Measurements from ENCODE around the gene KRTAP13-2. TPM values are rescaled to one million over a fixed set of nuclear protein-coding genes. Genes with fewer than 3 reads are reported as not detected.

Gene KRTAP13-2
- total and polyA plus RNA-seq, 3 experiments from 2014 or later, result not detected

DNA sequence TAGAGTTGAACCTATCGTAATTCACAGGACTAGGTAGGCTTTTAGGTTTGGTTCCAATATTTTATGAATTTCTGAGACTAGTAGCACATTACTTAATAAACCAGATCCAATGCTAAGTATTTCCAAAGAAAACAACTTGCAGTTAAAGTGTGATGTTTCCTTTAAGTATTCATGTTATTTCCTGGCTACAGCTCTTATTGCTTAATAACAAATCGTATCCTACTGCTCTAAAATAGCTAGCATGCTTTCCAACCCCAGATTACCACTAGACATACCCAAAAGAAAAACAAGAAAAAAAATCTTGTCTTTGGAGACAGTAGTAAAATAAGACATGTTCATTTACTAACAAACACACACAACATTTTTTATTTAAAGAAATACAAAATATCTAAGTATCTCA, 35.5 kb downstream of the KRTAP13-2 start:
- no peaks in the 10 kb centered on the region for H3K4me1 Mint-ChIP-seq
- Histone ChIP-seq H3K27ac (ENCODE audit: low read depth, low read length) (no peak overlapping the region), H3K4me3 (ENCODE audit: low read length) (no peak overlapping the region), H3K27me3 (ENCODE audit: insufficient read depth, low read length, poor library complexity, severe bottlenecking) (no peaks in the 10 kb centered on the region), H3K9me3 (ENCODE audit: low read length) (no peaks in the 10 kb centered on the region), H3K36me3 (ENCODE audit: insufficient read depth, low read length) (no peaks in the 10 kb centered on the region), H3K4me1 (ENCODE audit: insufficient read depth, low read length) (no peaks in the 10 kb centered on the region)
- H3K27ac Mint-ChIP-seq, result no peak overlapping the region
- no peak overlapping the region for H3K4me3 Mint-ChIP-seq
- peaks cover 0 to 1% of the 10 kb centered on the region in 2 donors for H3K27me3 Mint-ChIP-seq
- no peaks in the 10 kb centered on the region for H3K36me3 Mint-ChIP-seq
- peaks cover 0 to 4% (median 2%) of the 10 kb centered on the region in 5 donors for H3K9me3 Mint-ChIP-seq
- no peak for DNase-seq
- ChIA-PET POLR2A (no interaction called here), CTCF (no interaction called here)

DNA sequence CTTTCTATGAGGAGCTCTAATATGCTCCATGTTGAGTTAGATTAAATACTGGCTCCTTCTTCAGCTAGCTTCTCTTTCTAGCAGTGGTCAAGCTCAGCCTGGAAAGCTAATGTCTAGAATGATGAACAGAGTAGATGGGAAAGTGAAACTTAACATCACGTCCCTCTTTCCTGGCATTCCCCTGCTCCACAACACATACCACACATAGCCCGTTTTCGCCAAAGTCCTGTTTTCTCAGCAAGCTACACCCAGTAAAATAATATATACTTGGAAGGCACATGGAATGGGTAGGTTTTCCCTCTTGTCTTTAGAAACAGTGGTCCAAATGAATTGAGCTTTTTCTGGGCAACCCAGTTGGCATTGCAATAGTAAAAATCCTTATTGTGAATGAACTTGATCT, 38.3 kb downstream of the KRTAP13-2 start:
- no peaks in the 10 kb centered on the region for H3K36me3 Mint-ChIP-seq
- no peaks in the 10 kb centered on the region for H3K9me3 ChIP-seq (ENCODE audit: low read length)
- H3K4me3 ChIP-seq (ENCODE audit: low read length), result no peak overlapping the region
- no peak overlapping the region for H3K27ac Mint-ChIP-seq
- no peaks in the 10 kb centered on the region for H3K4me1 Mint-ChIP-seq
- H3K4me1 ChIP-seq (ENCODE audit: insufficient read depth, low read length), result no peaks in the 10 kb centered on the region
- no peaks in the 10 kb centered on the region for H3K36me3 ChIP-seq (ENCODE audit: insufficient read depth, low read length)
- no peak for DNase-seq
- no peak overlapping the region for H3K27ac ChIP-seq (ENCODE audit: low read depth, low read length)
- peaks cover 0 to 4% (median 2%) of the 10 kb centered on the region in 5 donors for H3K9me3 Mint-ChIP-seq
- ChIA-PET CTCF (no interaction called here), POLR2A (no interaction called here)
- H3K4me3 Mint-ChIP-seq, result no peak overlapping the region
- no peaks in the 10 kb centered on the region for H3K27me3 Mint-ChIP-seq
- H3K27me3 ChIP-seq (ENCODE audit: insufficient read depth, low read length, poor library complexity, severe bottlenecking), result no peaks in the 10 kb centered on the region

DNA sequence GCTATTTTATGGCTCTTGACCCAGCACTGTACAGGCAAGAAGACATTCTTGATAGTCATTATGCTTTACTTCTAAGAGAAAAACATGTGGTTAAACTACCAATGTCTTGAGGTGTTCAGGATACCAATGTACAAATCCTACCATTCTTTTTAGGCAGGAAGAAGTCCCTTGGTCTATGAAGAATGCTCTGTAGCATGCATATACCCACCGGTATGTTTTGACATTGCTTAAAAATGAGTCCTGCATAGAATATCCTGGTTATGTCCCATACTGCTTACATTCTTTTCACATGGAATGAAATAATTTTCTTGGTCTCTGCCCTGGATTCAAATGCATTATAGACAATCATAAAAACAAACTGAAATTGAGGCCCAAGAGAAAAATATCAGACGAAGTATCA, 39.4 kb downstream of the KRTAP13-2 start:
- Histone ChIP-seq H3K27ac (ENCODE audit: low read depth, low read length) (no peak overlapping the region), H3K9me3 (ENCODE audit: low read length) (no peaks in the 10 kb centered on the region), H3K36me3 (ENCODE audit: insufficient read depth, low read length) (no peaks in the 10 kb centered on the region), H3K4me1 (ENCODE audit: insufficient read depth, low read length) (no peaks in the 10 kb centered on the region), H3K4me3 (ENCODE audit: low read length) (no peak overlapping the region), H3K27me3 (ENCODE audit: insufficient read depth, low read length, poor library complexity, severe bottlenecking) (no peaks in the 10 kb centered on the region)
- Mint-ChIP-seq H3K4me1 (no peaks in the 10 kb centered on the region), H3K9me3 (peaks cover 0 to 6% (median 0%) of the 10 kb centered on the region in 5 donors), H3K4me3 (no peak overlapping the region), H3K27ac (no peak overlapping the region), H3K27me3 (no peaks in the 10 kb centered on the region), H3K36me3 (no peaks in the 10 kb centered on the region)
- ChIA-PET POLR2A (no interaction called here), CTCF (no interaction called here)
- no peak for DNase-seq

DNA sequence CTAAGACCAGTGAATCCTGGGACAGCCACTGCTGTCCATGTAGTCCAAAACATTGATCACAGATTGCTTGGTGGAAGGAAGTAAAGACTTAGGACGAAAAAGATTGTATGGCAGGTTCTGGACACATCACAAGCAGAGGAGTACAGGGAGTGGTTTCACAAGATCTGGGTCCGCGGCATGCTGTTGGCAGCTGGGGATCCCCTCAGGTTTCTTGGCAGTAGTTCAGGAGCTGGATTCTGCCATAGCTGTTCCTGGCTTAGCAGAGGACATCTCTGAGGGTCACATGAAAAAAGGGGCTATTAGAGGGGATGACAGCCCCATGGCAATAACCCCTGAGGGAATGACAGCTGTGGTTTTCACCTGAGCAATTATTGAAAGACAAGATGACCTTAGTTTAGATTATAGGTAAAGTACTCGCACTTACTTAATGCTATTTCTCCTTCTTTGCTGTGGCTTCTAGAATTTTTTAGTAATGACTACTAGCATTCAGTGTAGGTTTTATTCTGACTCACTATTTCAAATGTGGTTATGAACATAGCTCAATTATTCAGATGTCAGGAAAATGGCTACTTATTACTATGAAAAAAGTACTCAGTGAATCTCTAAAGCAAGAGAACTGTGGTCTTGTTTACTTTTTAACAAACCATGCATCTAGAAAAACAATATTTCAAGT, 42.7 kb downstream of the KRTAP13-2 start:
- H3K4me1 ChIP-seq (ENCODE audit: insufficient read depth, low read length), result no peaks in the 10 kb centered on the region
- Mint-ChIP-seq H3K27ac (no peak overlapping the region), H3K9me3 (peaks cover 3 to 15% (median 9%) of the 10 kb centered on the region in 5 donors), H3K4me1 (no peaks in the 10 kb centered on the region), H3K27me3 (no peaks in the 10 kb centered on the region), H3K36me3 (no peaks in the 10 kb centered on the region), H3K4me3 (no peak overlapping the region)
- ChIA-PET POLR2A (no interaction called here), CTCF (no interaction called here)
- H3K4me3 ChIP-seq (ENCODE audit: low read length), result no peak overlapping the region
- H3K36me3 ChIP-seq (ENCODE audit: insufficient read depth, low read length), result no peaks in the 10 kb centered on the region
- no peaks in the 10 kb centered on the region for H3K9me3 ChIP-seq (ENCODE audit: low read length)
- no peak for DNase-seq
- H3K27ac ChIP-seq (ENCODE audit: low read depth, low read length), result no peak overlapping the region
- H3K27me3 ChIP-seq (ENCODE audit: insufficient read depth, low read length, poor library complexity, severe bottlenecking), result no peaks in the 10 kb centered on the region

DNA sequence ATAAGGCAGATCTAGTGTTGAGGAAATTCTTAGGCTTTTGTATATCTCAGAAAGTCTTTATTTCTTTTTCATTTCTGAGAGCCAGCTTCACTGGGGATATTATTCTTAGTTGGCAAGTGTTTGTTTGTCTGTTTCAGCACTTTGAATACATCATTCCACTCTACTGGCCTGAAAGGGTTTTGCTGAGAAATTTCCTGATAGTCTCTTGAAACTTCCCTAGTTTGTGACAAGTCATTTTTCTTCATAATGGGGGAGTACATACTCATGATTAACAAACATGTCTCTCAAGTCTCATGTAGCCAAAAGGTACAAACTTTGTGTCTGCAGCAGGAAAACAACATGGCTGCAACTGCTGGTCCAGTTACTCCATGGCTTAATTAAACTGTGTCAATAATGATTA, 45.7 kb downstream of the KRTAP13-2 start:
- Mint-ChIP-seq H3K4me1 (no peaks in the 10 kb centered on the region), H3K27ac (no peak overlapping the region), H3K36me3 (no peaks in the 10 kb centered on the region), H3K4me3 (no peak overlapping the region), H3K27me3 (no peaks in the 10 kb centered on the region), H3K9me3 (peaks cover 3 to 20% (median 10%) of the 10 kb centered on the region in 5 donors)
- H3K4me3 ChIP-seq (ENCODE audit: low read length), result no peak overlapping the region
- no peaks in the 10 kb centered on the region for H3K27me3 ChIP-seq (ENCODE audit: insufficient read depth, low read length, poor library complexity, severe bottlenecking)
- no peaks in the 10 kb centered on the region for H3K36me3 ChIP-seq (ENCODE audit: insufficient read depth, low read length)
- no peak for DNase-seq
- no peaks in the 10 kb centered on the region for H3K9me3 ChIP-seq (ENCODE audit: low read length)
- H3K27ac ChIP-seq (ENCODE audit: low read depth, low read length), result no peak overlapping the region
- ChIA-PET CTCF (no interaction called here), POLR2A (no interaction called here)
- no peaks in the 10 kb centered on the region for H3K4me1 ChIP-seq (ENCODE audit: insufficient read depth, low read length)

Other genes starting within 250 kb of the KRTAP13-2 start
- gene CLDN17, start 205.5 kb downstream of the KRTAP13-2 start, total RNA-seq, result not detected
- not detected for gene CLDN17, start 205.5 kb downstream of the KRTAP13-2 start, polyA plus RNA-seq
- gene CLDN8, start 156.2 kb downstream of the KRTAP13-2 start, total RNA-seq, result not detected
- gene CLDN8, start 156.2 kb downstream of the KRTAP13-2 start, polyA plus RNA-seq, result not detected
- not detected for gene KRTAP24-1, start 89.3 kb downstream of the KRTAP13-2 start, total RNA-seq
- not detected for gene KRTAP24-1, start 89.3 kb downstream of the KRTAP13-2 start, polyA plus RNA-seq
- gene KRTAP25-1, start 82.8 kb downstream of the KRTAP13-2 start, total RNA-seq, result not detected
- not detected for gene KRTAP25-1, start 82.8 kb downstream of the KRTAP13-2 start, polyA plus RNA-seq
- not detected for gene KRTAP26-1, start 52.0 kb downstream of the KRTAP13-2 start, total RNA-seq
- not detected for gene KRTAP26-1, start 52.0 kb downstream of the KRTAP13-2 start, polyA plus RNA-seq
- gene KRTAP27-1, start 34.6 kb downstream of the KRTAP13-2 start, total RNA-seq, result not detected
- gene KRTAP27-1, start 34.6 kb downstream of the KRTAP13-2 start, polyA plus RNA-seq, result not detected
- not detected for gene KRTAP23-1, start 23.7 kb downstream of the KRTAP13-2 start, total RNA-seq
- gene KRTAP23-1, start 23.7 kb downstream of the KRTAP13-2 start, polyA plus RNA-seq, result not detected
- gene KRTAP13-1, start 23.8 kb upstream of the KRTAP13-2 start, total RNA-seq, result not detected
- gene KRTAP13-1, start 23.8 kb upstream of the KRTAP13-2 start, polyA plus RNA-seq, result not detected
- not detected for gene KRTAP13-3, start 53.7 kb upstream of the KRTAP13-2 start, total RNA-seq
- not detected for gene KRTAP13-3, start 53.7 kb upstream of the KRTAP13-2 start, polyA plus RNA-seq
- not detected for gene KRTAP13-4, start 57.9 kb upstream of the KRTAP13-2 start, total RNA-seq
- gene KRTAP13-4, start 57.9 kb upstream of the KRTAP13-2 start, polyA plus RNA-seq, result not detected
- gene KRTAP15-1, start 68.0 kb upstream of the KRTAP13-2 start, total RNA-seq, result not detected
- not detected for gene KRTAP15-1, start 68.0 kb upstream of the KRTAP13-2 start, polyA plus RNA-seq
- not detected for gene KRTAP19-1, start 108.1 kb upstream of the KRTAP13-2 start, total RNA-seq
- gene KRTAP19-1, start 108.1 kb upstream of the KRTAP13-2 start, polyA plus RNA-seq, result not detected
- not detected for gene KRTAP19-2, start 115.2 kb upstream of the KRTAP13-2 start, total RNA-seq
- gene KRTAP19-2, start 115.2 kb upstream of the KRTAP13-2 start, polyA plus RNA-seq, result not detected
- gene KRTAP19-3, start 119.7 kb upstream of the KRTAP13-2 start, total RNA-seq, result not detected
- gene KRTAP19-3, start 119.7 kb upstream of the KRTAP13-2 start, polyA plus RNA-seq, result not detected
- gene KRTAP19-4, start 124.9 kb upstream of the KRTAP13-2 start, total RNA-seq, result not detected
- not detected for gene KRTAP19-4, start 124.9 kb upstream of the KRTAP13-2 start, polyA plus RNA-seq
- gene KRTAP19-5, start 129.9 kb upstream of the KRTAP13-2 start, total RNA-seq, result not detected
- gene KRTAP19-5, start 129.9 kb upstream of the KRTAP13-2 start, polyA plus RNA-seq, result not detected
- not detected for gene KRTAP19-6, start 169.6 kb upstream of the KRTAP13-2 start, total RNA-seq
- gene KRTAP19-6, start 169.6 kb upstream of the KRTAP13-2 start, polyA plus RNA-seq, result not detected
- gene KRTAP19-7, start 189.0 kb upstream of the KRTAP13-2 start, total RNA-seq, result not detected
- not detected for gene KRTAP19-7, start 189.0 kb upstream of the KRTAP13-2 start, polyA plus RNA-seq
- not detected for gene KRTAP22-2, start 218.1 kb upstream of the KRTAP13-2 start, total RNA-seq
- not detected for gene KRTAP22-2, start 218.1 kb upstream of the KRTAP13-2 start, polyA plus RNA-seq
- gene KRTAP6-3, start 220.2 kb upstream of the KRTAP13-2 start, total RNA-seq, result not detected
- not detected for gene KRTAP6-3, start 220.2 kb upstream of the KRTAP13-2 start, polyA plus RNA-seq
- gene KRTAP6-2, start 226.6 kb upstream of the KRTAP13-2 start, total RNA-seq, result not detected
- not detected for gene KRTAP6-2, start 226.6 kb upstream of the KRTAP13-2 start, polyA plus RNA-seq
- not detected for gene KRTAP22-1, start 228.8 kb upstream of the KRTAP13-2 start, total RNA-seq
- not detected for gene KRTAP22-1, start 228.8 kb upstream of the KRTAP13-2 start, polyA plus RNA-seq
- gene KRTAP6-1, start 241.7 kb upstream of the KRTAP13-2 start, total RNA-seq, result not detected
- not detected for gene KRTAP6-1, start 241.7 kb upstream of the KRTAP13-2 start, polyA plus RNA-seq
- not detected for gene KRTAP20-1, start 244.2 kb upstream of the KRTAP13-2 start, total RNA-seq
- not detected for gene KRTAP20-1, start 244.2 kb upstream of the KRTAP13-2 start, polyA plus RNA-seq
- not detected for gene KRTAP20-4, start 248.4 kb upstream of the KRTAP13-2 start, total RNA-seq
- gene KRTAP20-4, start 248.4 kb upstream of the KRTAP13-2 start, polyA plus RNA-seq, result not detected

All from CD8-positive, alpha-beta memory T cell (primary cell).